HG03108 (cell line): ENCODE measurements around the gene SLC39A8.
"Not testable (repeated sequence)": the region's sequence is repeated elsewhere in the genome, so short reads cannot be mapped to it uniquely, and the experiment has no call there.

Source experiments
- ATAC-seq: cut with Tn5 transposase; IDR thresholded peaks from one replicate; pipeline ENCODE4 v1.9.1; 2021; ENCODE audit warnings: moderate library complexity; ENCODE audit not compliant: unreplicated experiment

The SLC39A8 gene

DNA sequence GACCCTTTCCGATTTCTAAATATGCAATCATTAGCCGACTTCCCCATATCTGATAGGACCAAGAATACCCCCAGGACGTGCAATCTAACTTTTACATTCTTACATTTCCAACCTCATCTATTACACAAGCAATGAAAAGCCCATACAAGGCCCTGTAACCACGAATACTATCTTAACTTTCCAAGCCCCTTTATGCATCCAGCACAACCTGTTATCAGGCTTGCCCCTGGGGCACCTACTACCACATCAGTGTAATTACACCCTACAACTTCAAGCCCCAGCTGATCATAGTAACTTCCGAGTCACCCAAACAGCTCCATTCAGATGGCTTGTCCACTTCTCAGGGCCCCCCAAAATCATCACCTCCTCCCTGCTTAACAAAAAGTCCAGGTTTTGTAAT, 102.0 kb downstream of the SLC39A8 start:
- ATAC-seq = not testable (repeated sequence)

DNA sequence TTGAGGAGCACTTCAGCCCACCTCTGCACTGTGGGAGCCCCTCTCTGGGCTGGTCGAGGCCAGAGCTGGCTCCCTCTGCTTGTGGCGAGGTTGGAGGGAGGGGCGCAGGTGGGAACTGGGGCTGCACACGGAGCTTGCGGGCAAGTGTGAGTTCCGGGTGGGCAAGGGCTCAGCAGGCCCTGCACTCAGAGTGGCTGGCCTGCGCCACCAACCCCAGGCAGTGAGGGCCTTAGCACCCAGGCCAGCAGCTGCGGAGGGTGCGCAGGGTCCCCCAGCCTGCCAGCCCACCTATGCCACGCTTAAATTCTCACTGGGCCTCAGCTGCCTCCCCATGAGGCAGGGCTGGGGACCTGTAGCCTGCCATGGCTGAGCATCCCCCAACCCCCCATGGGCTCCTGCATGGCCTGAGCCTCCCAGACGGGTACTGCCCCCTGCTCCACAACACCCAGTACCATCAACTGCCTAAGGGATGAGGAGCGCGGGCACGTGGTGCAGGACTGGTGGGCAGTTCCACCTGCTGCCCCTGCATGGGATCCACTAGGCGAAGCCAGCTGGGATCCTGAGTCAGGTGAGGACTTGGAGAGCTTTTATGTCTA, 110.9 kb downstream of the SLC39A8 start:
- ATAC-seq = no peak

DNA sequence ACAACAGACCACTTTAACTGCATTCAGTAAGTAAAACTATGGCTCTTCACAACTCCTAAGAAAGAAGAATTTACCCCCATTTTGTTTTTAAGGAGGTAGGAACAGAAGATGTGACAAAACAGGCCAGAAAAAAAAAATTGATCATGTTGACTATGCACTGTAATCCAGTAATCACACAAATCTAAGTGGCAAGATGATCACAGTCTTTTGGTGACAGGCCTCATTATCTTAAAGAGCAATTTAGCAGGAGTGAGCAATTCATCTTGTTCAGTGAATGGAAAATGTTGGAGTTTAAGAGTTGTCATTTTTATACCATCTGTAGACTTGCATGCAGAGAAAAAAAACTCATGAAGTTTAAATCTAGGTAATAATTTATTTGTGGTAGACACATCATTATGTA, 115.1 kb downstream of the SLC39A8 start:
- no peak for ATAC-seq

DNA sequence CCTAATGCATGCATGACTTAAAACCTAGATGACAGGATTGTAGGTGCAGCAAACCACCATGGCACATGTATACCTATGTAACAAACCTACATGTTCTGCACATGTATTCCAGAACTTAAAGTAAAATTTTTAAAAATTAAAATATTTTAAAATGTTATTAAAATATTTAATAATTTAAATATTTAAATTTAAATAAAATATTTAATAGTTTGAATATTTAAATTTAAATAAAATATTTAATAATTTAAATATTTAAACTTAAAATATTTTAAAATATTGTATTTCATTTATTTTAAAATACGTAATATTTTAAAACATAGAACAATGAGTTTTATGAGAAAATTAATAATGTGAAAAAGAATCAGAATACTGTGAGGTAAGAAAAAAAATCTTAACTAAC, 117.9 kb downstream of the SLC39A8 start:
- ATAC-seq = no peak

- no peak for ATAC-seq
Observed at GRCh38 chr4:102223461-102223860, 121.8 kb downstream of the SLC39A8 start.

GRCh38 chr4:102222838-102223409, 122.4 kb downstream of the SLC39A8 start:
- no peak for ATAC-seq

GRCh38 chr4:102219129-102219528, 126.2 kb downstream of the SLC39A8 start:
- ATAC-seq = no peak

DNA sequence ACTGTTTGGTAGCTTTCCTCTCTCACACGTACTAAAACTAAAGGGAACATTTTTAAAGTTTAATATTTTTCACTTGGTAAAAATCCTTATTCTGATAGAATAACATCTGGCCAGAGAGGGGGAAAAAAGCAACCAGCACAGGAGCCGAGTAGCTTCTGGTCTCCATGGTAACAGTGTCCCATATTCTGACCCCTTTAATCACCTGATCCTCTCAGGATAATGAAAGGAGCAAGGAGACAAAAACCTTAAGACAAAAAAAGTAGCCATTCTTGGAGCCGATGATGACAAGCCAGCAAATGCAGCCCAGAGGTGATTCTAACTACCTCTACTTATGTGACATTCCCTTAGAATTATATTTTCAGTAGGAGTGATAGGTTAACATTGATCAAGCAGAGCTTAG, 126.6 kb downstream of the SLC39A8 start:
- ATAC-seq = no peak

- no peak for ATAC-seq
Observed at GRCh38 chr4:102217775-102218355, 127.4 kb downstream of the SLC39A8 start.

DNA sequence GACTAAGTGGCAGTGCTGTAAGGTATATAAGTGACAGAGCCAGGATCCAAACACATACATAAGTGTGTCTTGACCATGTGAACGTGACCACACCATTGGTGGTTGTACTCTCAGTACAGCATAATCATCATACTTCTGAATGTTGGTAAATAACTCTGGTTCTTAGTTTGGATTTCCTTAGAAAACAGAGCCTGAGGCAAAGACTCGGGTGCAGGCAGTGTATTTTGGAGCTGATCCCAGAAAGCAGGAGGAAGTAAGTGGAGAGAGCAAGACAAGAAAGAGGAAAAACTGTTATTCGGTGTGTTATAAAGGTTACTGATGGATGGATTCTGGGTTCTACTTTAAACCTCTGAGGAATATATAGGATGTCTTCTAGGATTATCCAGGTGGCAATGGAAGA, 127.9 kb downstream of the SLC39A8 start:
- ATAC-seq = no peak

- no peak for ATAC-seq
Observed at GRCh38 chr4:102216666-102217065, 128.6 kb downstream of the SLC39A8 start.

- no peak for ATAC-seq
Observed at GRCh38 chr4:102213031-102213430, 132.3 kb downstream of the SLC39A8 start.
